MG63 (cell line): Measurements from ENCODE around the gene MEIS1. TPM values are rescaled to one million over a fixed set of nuclear protein-coding genes. Genes with fewer than 3 reads are reported as not detected.
A peak's percentile ranks its signal among the peaks of the same experiment; 100 is the strongest.

Experiments used
- DNase-seq: peaks from one replicate; pipeline ENCODE4 v3.0.0-alpha.2; 2020
- H3K27me3 ChIP-seq: fragments of 250-450 bp; sonication (Bioruptor Pico); 2 replicates; pipeline ENCODE4 v1.5.1; 2020; ENCODE audit warnings: mild to moderate bottlenecking, moderate library complexity
- H3K36me3 ChIP-seq: fragments of 250-450 bp; sonication (Bioruptor Pico); 2 replicates; pipeline ENCODE4 v1.5.1; 2020; ENCODE audit warnings: mild to moderate bottlenecking, moderate library complexity
- H3K4me3 ChIP-seq: fragments of 250-450 bp; sonication (Bioruptor Pico); 2 replicates; pipeline ENCODE4 v1.5.1; 2020; ENCODE audit warnings: mild to moderate bottlenecking, moderate library complexity
- H3K9me3 ChIP-seq: fragments of 250-450 bp; sonication (Bioruptor Pico); 2 replicates; pipeline ENCODE4 v1.5.1; 2020; ENCODE audit warnings: mild to moderate bottlenecking, moderate library complexity
- total RNA-seq: library from RNA; depleted of rRNA; stranded (reverse); fragments of >200 nt; shearing (Covaris generic); gene quantifications from 2 replicates; pipeline ENCODE4 v1.2.3, GENCODE V29; 2014; ENCODE audit warnings: low replicate concordance

MEIS1 gene
- total RNA-seq, 1 experiment from 2014 or later: 3.6 TPM

GRCh38 chr2:66428986-66429612 is 5.8 kb upstream of the MEIS1 start:
- Histone ChIP-seq H3K27me3 (no peaks in the 10 kb centered on the region; the same call in 1 of the 2 replicates), H3K36me3 (no peaks in the 10 kb centered on the region), H3K9me3 (no peaks in the 10 kb centered on the region), H3K4me3 (no peak overlapping the region)
- DNase-seq: no peak

DNA sequence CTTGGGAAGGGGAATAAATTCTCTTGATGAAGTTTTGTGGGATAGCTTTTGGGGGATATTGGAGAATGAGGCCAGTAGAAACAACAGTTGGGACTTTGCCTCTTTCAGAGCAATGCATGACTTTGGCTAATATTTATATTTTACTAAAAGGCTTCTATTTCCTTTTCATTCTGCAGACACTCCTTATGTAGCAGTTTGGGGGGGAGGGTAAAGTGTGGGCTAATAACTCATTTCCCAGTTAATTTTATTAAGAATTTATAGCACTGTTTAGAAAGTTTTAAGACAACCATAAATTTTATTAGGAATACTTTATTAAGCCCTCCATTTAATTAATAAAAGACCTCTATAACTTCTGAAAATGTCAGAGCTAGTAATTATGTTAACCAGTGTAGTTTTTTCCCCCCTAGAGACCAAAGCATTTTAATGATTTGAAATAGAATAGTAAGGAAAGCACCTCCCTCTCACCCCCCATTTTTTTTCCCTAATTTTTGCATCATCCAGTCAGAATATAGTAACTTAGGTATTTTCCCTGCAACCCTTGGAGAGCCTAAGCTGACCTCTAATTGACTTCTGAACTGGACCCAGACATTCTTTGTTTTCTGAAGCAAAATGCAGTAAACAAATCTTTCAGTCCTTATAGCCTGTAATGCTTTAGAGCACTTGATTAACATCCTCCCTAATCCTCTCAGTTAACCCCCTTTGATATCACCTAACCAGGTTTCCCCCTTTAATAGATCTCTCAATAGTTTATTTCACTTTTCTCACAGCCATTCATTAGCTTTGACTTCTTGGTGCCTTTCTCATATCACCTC is 5.0 kb upstream of the MEIS1 start:
- Histone ChIP-seq H3K4me3 (no peak overlapping the region), H3K36me3 (no peaks in the 10 kb centered on the region), H3K27me3 (no peaks in the 10 kb centered on the region; the same call in 1 of the 2 replicates), H3K9me3 (no peaks in the 10 kb centered on the region)
- no peak for DNase-seq

DNA sequence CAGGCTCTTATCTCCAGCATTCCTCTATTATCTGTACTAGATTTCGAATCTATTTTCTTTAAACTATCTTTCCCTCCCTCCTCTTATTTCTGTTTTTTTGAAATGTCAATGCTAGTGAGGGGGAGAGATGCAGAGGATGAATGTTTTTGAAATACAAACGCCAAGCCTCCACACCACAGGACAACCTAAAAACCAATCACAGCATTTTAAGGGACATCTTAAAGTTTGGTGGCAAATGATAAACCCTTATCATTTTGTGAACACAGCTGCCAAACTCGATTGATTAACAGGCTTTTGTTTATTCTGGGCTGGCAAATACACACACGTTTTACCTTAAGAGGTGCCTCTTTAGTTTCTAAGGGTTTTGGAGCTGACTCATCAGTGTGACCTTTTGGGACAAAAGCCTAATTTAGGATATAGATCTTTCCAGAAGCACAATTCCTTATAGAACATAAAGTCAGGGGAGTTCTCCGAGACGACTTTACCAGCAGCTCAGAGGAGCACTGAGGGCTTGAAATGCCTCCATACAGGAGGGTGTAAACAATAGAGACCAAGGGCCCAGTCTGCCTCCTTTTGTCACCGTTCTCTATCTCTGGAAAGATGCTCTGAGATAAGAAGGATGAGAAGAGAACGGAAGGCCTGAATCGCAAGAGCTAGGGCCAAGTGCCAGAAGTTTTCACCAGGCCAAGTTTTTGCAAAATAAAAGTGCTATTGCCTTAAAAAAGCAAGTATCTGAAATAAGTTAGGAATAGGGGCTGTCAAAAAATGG is 4.2 kb upstream of the MEIS1 start:
- H3K4me3 ChIP-seq: no peak overlapping the region
- no peaks in the 10 kb centered on the region; the same call in 1 of the 2 replicates for H3K27me3 ChIP-seq
- H3K36me3 ChIP-seq: no peaks in the 10 kb centered on the region
- no peak for DNase-seq
- H3K9me3 ChIP-seq: no peaks in the 10 kb centered on the region

DNA sequence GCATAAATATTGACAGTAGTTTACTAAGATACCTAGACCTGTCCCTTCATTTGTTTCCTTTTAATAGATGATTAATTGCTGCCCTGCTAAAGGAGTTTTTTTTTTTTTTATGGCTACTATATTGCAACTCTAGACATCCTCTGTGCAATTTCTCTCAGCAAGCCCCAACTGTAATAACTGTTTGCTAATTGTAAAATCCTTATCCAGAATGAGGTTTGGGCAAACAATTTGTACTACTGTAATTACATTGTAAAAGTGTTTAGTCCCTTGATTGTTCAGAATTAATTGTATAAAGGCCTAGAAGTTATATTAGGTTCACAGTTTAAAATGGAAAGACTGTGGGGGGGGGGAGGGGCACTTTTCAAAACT is 3.7 kb upstream of the MEIS1 start:
- no peak overlapping the region for H3K4me3 ChIP-seq
- H3K27me3 ChIP-seq: no peaks in the 10 kb centered on the region; the same call in 1 of the 2 replicates
- H3K36me3 ChIP-seq: no peaks in the 10 kb centered on the region
- DNase-seq: no peak
- H3K9me3 ChIP-seq: no peaks in the 10 kb centered on the region

- H3K9me3 ChIP-seq: no peaks in the 10 kb centered on the region
- no peaks in the 10 kb centered on the region for H3K36me3 ChIP-seq
- DNase-seq: no peak
- no peaks in the 10 kb centered on the region; the same call in 1 of the 2 replicates for H3K27me3 ChIP-seq
- H3K4me3 ChIP-seq: no peak overlapping the region
Measured at GRCh38 chr2:66431846-66432587, 2.9 kb upstream of the MEIS1 start.

- peak overlapping the region; percentile 70 for H3K4me3 ChIP-seq
- H3K9me3 ChIP-seq: no peaks in the 10 kb centered on the region
- H3K36me3 ChIP-seq: no peaks in the 10 kb centered on the region
- DNase-seq: peak; percentile 93
- no peaks in the 10 kb centered on the region for H3K27me3 ChIP-seq
Measured at GRCh38 chr2:66432801-66433694, 1.9 kb upstream of the MEIS1 start.

DNA sequence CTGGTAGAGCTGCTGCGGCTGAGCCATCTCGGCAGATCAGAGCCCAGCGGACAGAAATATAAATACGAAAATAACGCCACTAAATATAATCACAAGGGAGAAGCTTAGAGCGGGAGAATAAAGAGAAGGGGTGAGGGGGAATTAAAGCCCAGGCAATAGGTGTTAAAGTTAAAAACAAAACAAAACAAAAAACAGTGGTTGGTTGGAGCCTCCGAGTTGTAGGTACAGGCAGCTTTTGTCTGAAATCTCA is 1.3 kb upstream of the MEIS1 start:
- Histone ChIP-seq H3K27me3 (no peaks in the 10 kb centered on the region), H3K4me3 (peak overlapping the region; percentile 70), H3K36me3 (no peaks in the 10 kb centered on the region), H3K9me3 (no peaks in the 10 kb centered on the region)
- DNase-seq: no peak

DNA sequence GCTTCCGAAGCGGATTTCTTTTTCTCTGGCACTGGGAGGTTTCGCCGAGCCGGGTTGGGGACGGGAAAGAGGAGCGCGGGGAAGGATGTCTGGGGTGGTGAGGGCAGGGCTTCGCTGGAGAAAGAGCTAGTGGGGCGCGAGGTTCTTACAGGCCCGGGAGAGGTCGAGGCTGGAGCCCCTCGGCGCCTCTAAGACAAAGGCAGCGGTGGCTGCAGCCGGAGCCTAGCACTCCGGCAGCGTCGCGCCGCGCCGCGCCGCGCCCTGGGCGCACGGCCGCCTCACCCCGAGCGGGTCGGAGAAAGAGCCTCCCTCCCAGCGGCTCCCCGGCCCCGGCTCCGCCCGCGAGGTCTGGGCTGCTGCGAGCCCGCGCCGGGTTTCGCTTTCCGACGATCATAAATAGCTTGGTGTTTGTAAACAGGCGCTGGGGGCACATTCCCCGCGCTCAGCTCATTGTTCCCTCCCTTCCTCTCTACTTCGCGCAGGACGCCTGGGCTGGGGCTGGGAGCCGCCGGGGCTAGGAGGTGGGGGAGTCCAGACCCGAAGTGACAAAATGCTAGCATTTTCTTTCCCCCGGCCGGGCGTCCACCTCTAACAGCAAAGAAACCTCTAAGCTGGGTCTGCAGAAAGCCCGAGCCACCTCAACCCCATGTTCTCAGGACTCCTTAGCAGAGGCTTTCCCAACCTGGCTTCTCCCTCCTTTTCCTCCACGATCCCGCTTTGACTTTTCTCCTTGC is 813 bp upstream of the MEIS1 start:
- H3K27me3 ChIP-seq: no peaks in the 10 kb centered on the region
- H3K4me3 ChIP-seq: peak overlapping the region; percentile 70
- peak; percentile 72 for DNase-seq
- H3K9me3 ChIP-seq: no peaks in the 10 kb centered on the region
- no peaks in the 10 kb centered on the region for H3K36me3 ChIP-seq

- DNase-seq: no peak
Measured at GRCh38 chr2:66435549-66435875, 587 bp downstream of the MEIS1 start.

GRCh38 chr2:66435963-66436362 is 1.0 kb downstream of the MEIS1 start:
- no peaks in the 10 kb centered on the region for H3K27me3 ChIP-seq
- no peak for DNase-seq
- no peaks in the 10 kb centered on the region for H3K9me3 ChIP-seq
- peaks cover 4% of the 10 kb centered on the region; the same call in 1 of the 2 replicates for H3K36me3 ChIP-seq
- H3K4me3 ChIP-seq: peak overlapping the region; percentile 70

More at GRCh38 chr2:66435549-66435875, 587 bp downstream of the MEIS1 start:
- peak overlapping the region; percentile 70 for H3K4me3 ChIP-seq
- no peaks in the 10 kb centered on the region for H3K27me3 ChIP-seq
- H3K36me3 ChIP-seq: peaks cover 4% of the 10 kb centered on the region; the same call in 1 of the 2 replicates
- no peaks in the 10 kb centered on the region for H3K9me3 ChIP-seq

DNA sequence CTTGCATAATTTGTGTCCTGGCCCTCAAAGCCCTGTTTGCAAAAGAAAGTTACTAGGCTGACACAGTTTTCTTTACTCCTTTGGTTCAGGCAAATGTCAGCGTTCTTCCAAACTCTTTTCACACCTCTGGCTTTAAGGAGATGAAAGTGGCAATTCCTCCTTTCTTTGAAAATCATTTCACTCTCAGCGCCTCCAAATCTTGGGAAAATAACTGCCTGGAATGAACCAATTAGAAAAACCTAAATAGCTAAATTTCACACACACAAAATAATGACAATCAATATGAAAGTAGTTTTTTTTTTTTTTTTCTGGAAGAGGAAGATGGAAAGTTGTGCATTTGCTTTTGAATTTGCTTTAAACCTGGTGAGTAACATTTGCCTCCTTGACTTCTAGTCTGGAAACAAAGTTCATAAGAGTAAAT is 1.7 kb downstream of the MEIS1 start:
- Histone ChIP-seq H3K4me3 (peak overlapping the region; percentile 70), H3K9me3 (no peaks in the 10 kb centered on the region), H3K36me3 (peaks cover 8% of the 10 kb centered on the region; the same call in 1 of the 2 replicates), H3K27me3 (no peaks in the 10 kb centered on the region)
- no peak for DNase-seq

DNA sequence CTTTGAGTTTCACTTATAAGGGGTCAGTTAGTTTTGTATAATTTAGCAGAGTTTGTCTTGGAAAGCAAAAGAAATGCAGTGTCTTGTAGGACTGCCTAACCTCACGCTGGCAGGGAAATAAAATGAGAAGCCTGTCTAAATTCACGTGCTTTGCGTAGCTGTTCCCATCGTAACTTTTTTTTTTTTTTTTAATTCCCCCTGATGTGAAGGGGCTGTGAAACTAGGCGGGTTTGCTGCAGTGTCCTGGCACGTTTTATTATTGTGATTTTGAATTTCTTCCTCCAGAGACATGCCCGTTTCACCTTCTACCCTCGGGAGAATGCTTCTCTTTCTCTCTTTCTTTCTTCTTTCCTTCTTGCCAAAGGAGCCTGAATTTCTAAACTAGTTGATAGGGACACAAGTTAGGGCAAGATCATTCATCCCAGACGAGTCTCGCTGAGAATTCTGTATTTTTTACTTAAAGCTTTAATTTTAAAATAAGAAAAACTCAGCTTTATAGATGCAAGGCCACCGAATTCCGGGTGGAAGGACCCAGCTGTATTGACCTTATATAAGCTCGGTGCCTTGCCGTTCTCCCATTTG is 2.3 kb downstream of the MEIS1 start:
- no peak for DNase-seq

DNA sequence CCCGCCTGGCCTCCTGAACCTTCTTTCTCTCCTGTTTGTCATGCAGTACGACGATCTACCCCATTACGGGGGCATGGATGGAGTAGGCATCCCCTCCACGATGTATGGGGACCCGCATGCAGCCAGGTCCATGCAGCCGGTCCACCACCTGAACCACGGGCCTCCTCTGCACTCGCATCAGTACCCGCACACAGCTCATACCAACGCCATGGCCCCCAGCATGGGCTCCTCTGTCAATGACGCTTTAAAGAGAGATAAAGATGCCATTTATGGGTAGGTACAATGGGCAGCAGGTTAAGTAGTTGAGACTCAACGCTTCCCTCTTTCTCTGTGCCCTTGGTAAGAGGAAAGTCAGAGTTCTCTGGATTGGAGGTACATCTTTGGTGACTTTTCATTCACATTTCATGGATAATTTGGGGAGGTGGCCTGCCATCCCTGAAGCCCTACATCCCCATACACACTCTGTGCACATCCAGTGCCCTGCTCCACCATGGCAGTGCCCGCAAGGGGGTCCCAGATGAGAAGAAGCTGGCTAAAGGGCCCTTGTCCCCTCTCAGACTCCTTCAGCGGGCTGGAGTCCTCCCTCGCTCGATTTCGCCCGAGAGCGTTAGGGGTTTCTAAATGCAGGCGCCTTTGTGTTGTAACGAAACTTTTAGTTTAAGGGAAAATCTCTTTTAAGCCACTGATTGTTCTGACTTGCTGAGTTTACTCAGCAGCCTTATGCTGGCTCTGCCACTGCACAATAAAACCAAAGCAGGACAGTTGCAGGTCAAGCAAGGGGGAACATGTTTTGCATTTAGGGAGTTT is 3.0 kb downstream of the MEIS1 start:
- H3K9me3 ChIP-seq: no peaks in the 10 kb centered on the region
- peak overlapping the region; percentile 70 for H3K4me3 ChIP-seq
- no peaks in the 10 kb centered on the region for H3K27me3 ChIP-seq
- peaks cover 8% of the 10 kb centered on the region; the same call in 1 of the 2 replicates for H3K36me3 ChIP-seq
- no peak for DNase-seq

More for the DNA sequence above, 2.3 kb downstream of the MEIS1 start:
- peak overlapping the region; percentile 70 for H3K4me3 ChIP-seq
- no peaks in the 10 kb centered on the region for H3K9me3 ChIP-seq
- H3K36me3 ChIP-seq: peaks cover 8% of the 10 kb centered on the region; the same call in 1 of the 2 replicates
- H3K27me3 ChIP-seq: no peaks in the 10 kb centered on the region

GRCh38 chr2:66438498-66438833 is 3.5 kb downstream of the MEIS1 start:
- Histone ChIP-seq H3K9me3 (no peaks in the 10 kb centered on the region), H3K36me3 (peaks cover 8% of the 10 kb centered on the region; the same call in 1 of the 2 replicates), H3K4me3 (peak overlapping the region; percentile 70), H3K27me3 (no peaks in the 10 kb centered on the region)
- no peak for DNase-seq
